Measurements from ENCODE around the gene FAM120A.
"Not testable (repeated sequence)": the region's sequence is repeated elsewhere in the genome, so short reads cannot be mapped to it uniquely, and the experiment has no call there.

The FAM120A gene

DNA sequence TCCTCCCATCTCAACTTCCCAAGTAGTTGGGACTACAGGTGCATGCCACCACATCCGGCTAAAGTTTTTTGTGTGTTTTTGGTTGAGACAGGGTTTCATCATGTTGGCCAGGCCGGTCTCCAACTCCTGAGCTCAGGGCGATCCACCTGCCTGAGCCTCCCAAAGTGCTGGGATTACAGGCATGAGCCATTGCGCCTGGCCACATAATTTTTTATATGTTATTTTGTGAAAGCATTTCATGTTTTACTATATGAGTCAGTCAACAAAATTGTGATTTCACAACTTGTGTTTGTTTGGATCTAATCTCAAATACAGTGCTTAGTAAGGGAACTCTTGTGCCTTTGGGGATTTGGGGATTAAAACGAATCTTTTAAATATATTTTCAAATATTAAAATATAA lies 21.9 kb downstream of the FAM120A start:
- DNase-seq: no peak

- DNase-seq: no peak
Observed at GRCh38 chr9:93475108-93475507, 23.6 kb downstream of the FAM120A start.

DNA sequence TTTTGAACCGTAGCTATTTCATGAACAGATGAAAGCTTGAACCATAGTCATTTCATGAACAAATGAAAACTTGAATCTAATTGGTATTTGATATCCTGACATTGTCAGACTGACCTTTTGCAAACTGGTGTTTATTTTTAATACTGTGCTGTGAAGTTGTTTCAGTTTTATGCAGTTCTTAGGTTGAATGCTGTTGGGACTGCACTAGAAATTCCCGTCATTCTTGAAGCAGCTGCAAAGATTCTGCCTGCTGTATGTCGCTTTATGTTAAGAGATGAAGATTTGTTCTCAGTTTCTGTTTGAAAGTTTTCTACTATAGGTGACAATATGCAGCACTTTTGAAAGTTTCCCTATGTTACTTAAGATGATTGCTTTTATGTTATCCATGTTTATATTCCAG lies 24.4 kb downstream of the FAM120A start:
- no peak for DNase-seq

- DNase-seq: no peak
Observed at GRCh38 chr9:93476924-93477323, 25.4 kb downstream of the FAM120A start.

DNA sequence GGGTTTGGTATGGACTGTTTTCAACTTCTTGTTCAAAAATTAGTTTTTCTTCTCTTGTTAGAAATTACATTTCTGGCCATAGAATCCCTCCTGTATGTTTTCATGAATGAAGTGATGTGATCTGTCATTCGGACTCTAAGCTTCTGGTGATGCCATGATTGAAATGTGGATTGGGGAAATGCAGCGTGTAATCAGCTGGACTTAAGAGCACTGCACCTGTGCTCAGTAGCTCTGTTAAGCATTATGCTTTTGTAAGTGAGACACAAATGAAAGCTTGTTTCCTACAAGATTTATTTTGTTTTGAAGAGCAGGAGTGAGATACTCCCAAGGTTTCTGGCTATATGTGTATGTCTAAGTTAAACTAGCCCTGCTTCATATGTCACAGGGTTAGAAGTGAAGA lies 25.9 kb downstream of the FAM120A start:
- no peak for DNase-seq

DNA sequence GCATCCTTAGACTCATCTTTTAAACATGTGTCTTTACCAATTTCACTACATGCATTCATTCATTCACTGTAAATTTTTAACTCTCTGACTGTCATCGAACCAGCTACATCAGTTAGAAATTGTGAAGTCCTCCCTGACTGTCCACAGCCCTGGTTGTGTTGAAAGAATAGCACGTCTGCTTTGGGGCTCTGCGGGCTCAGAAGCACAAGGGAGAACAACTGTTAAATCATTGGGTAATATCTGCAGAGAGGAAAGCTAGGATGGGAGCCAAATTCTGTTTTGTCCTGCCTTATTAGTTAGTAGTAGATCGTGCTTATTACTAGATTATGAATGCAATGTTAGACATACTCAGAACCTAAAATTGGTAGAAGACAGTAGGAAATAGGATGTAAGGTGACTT lies 28.2 kb downstream of the FAM120A start:
- DNase-seq: no peak

GRCh38 chr9:93480262-93480661 lies 28.8 kb downstream of the FAM120A start:
- no peak for DNase-seq

GRCh38 chr9:93480728-93481324 lies 29.3 kb downstream of the FAM120A start:
- DNase-seq: no peak

DNA sequence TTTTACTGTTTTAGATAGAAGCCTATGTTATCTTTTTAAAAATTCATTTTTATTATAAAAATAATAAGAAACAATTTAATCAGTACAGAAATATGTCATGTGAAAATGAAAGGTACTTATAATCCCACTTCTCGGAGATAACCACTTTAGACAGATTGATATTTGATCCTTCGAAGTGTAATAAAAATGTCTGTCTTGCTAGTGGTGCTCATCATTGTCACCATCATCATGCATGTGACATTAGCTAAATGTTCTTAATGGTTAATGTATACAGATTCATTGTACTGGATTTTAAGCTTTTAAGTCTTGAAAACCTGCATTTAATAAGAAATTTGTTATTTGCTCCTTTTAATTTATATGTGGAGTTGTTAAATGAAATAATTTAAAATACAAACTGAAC lies 32.0 kb downstream of the FAM120A start:
- no peak for DNase-seq

DNA sequence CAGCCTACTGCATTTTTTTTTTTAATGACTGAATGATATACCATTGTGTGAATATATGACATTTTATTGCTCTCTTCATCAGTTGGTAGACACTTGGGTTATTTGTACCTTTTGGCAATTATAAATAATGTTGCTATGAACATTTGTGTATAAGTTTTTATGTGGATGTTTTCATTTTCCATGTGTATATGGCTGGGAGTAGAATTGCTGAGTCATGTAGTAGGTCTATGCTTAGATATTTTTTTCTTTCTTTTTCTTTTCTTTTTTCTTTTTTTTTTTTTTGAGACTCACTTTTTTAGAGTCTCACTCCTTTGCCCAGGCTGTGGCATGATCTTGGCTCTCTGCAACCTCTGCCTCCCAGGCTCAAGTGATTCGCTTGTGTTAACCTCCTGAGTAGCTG lies 34.8 kb downstream of the FAM120A start:
- DNase-seq: no peak

DNA sequence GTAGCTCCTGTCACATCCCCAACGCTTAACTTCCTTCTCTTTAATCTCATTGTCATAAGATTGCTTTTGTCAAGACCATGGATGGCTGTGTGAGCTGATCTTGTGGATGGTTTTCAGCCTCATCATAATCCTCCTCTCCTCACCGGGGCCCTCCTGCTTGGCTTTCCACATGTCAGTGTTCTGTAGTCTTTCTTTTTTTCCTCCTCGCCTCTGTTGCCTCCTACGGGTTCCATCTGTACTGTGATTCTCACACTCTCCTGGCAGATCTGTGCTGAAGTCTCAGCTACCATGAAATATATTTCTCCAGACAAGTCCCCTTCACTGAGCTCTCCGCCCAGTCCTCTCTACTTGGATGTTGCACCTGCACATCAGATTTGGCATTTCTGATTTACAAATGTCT lies 36.8 kb downstream of the FAM120A start:
- no peak for DNase-seq

DNA sequence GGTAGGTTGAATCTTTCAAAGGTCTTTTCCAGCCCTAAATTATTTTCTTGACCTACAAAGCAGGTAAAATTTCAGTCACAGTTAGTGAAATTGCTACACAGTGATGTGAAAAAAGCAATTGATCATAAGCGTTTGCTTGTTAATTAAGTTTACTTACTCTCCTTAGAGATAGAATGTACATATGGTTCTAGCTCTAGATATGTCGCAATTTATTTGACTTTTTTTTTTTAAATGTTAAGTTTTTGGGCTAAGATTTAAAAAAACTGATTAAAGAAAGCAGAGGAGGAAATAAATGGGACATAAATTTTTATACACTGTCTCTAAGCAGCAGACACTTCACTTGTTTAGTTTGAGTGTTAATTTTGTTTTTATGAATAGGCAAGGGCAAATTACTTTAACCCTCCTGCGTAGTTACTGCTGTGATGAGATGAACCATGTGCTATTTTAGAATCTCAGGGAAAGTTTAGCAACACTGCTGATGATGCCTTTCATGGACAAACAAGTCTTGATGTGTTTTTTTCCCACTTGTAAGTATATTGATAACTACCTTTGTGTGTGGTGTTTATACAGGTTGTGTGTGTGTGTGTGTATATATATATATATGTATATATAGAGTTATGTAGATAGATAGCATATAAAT lies 40.2 kb downstream of the FAM120A start:
- DNase-seq: no peak

GRCh38 chr9:93492327-93492726 lies 40.8 kb downstream of the FAM120A start:
- no peak for DNase-seq

GRCh38 chr9:93493949-93494348 lies 42.5 kb downstream of the FAM120A start:
- DNase-seq: no peak

GRCh38 chr9:93496285-93496684 lies 44.8 kb downstream of the FAM120A start:
- DNase-seq: no peak

- DNase-seq: no peak
Observed at GRCh38 chr9:93500571-93501298, 49.2 kb downstream of the FAM120A start.

- no peak for DNase-seq
Observed at GRCh38 chr9:93501406-93501805, 49.9 kb downstream of the FAM120A start.

DNA sequence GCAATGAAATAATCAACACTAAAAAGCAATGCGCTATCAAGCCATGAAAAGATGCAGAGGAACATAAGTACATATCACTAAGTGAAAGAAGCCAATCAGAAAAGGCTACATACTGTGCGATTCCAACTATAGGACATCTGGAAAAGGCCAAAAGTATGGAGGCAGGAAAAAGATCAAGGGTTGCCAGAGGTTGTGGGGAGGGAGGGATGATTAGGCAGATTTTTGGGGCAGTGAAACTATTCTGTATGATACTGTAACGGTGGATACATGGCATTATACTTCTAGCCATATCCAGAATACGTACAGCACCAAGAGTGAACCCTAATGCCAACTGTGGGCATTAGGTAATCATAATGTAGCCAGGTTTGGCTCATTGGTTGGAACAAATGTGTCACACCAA lies 51.9 kb downstream of the FAM120A start:
- no peak for DNase-seq

DNA sequence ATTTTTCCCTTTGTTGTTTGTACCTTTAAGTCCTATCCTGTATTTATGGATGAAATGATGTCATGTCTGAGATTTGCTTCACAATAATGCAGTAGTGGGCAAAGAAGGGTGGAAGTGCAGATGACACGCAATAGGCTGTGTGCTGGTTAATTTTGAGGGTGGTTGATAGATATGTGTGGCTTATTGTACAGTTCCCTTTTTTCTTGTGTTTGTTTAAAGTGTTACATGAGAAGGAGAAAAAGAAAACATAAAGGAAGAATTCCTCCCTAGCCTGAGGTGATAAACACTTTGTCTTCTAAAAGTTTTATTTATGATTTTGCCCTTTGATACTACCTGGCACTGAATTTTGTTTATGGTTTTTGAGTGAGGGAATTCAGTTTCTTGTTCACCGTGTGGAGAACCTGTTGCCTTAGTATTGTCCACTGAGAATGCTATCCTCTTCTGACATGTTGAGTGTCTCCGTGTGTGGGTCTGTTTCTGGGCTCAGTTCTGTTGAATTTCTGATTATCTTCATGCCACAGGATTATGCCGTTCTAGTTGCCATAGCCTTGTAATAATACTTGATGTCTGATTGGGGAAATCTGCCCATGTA lies 54.2 kb downstream of the FAM120A start:
- no peak for DNase-seq

DNA sequence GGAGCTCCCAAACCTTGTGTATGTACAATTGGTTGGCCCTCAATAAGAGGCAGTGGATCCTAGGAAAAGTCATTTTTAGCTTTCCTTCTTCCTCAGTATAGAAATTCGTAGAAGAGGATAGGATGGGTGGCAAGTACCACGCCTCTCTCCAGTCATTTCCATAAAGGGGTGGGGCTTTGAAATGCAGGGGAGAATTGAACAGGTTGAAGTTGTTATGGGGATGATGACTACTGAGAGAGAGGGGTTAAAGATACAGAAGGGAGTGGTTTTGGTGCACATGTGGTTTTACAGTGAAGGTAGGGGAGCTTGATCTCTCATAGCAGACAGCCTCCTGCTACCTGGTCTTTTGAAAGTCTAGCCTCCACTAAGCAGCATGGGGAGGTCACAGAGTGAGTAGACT lies 56.3 kb downstream of the FAM120A start:
- no peak for DNase-seq

DNA sequence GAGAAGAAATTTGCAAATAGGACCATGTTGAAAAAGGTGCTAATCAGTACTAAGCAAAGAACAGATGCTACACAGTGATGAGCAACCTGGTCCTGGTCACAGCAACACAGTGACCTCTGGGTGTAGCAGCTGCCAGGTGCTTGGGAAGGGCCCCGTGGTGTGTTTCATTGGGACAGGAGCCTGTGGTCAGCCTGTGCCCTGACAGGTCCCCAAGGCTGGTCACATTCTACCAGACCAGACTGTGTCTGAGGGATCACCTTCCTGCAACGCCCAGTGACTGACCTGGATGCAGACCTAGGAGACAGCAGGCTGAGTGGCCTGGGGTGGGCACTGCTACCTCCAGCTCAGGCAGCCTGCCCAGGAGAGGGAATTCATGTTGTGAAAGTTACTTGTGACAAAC lies 56.7 kb downstream of the FAM120A start:
- DNase-seq: no peak

GRCh38 chr9:93509084-93509483 lies 57.6 kb downstream of the FAM120A start:
- no peak for DNase-seq

DNA sequence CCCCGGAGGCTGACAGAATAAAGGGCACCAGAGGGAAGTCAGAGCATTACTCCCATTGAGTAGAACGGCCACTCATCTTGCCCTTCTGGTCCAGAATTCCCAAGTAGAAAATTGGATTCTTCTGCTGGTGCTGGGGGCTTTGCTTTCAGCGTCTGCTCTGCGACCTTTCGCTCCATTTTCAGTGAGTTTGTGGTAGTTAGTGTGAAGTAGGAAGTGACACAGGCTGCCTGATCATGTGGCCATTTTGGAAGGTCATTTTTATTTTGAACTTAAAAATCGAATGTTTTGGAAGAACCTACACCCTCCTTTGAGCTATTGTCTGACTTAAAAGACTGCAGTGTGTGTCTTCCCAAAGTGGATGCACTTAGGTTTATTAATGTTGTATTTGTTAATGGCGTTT lies 58.6 kb downstream of the FAM120A start:
- DNase-seq: no peak

DNA sequence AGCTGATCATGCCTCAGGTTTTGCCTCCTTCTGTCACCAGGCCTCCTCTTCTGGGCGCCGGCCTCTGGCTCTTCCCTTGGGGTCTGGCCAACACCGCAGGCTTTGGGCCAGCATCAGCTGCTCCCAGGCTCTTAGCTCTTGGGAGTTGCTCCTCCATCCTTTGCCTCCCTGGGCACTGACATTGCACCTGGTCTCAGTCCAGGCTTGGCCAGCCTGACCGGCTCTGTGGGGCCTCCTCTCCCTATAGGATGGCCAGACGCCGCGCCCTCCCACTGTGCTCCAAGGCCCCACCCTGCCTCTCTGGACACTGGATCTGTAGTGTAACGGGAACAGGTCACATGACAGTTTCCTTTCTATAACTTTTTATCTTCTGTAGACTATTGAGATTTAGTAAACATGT lies 59.7 kb downstream of the FAM120A start:
- not testable (repeated sequence) for DNase-seq
